CD4-positive, alpha-beta T cell (primary cell): ENCODE data around the gene DENND2A. TPM values are rescaled to one million over a fixed set of nuclear protein-coding genes. Genes with fewer than 3 reads are reported as not detected.

Experiments
- ATAC-seq: fragments of 200-7000 bp; cut with Tn5 transposase; one replicate; pipeline ENCODE4 v1.10.0; 2022; ENCODE audit warnings: mild to moderate bottlenecking; ENCODE audit not compliant: poor library complexity
- CTCF ChIA-PET: fragments of 350-600 bp; sonication (Branson Sonifier 250); formaldehyde crosslinking; loops from one replicate; lab custom pipeline; 2021; ENCODE audit warnings: antibody characterized with exemption, inconsistent platforms; lab: Charles Lee
- POLR2A ChIA-PET: fragments of 350-600 bp; sonication (Branson Sonifier 250); formaldehyde crosslinking; loops from one replicate; lab custom pipeline; 2021; ENCODE audit warnings: antibody characterized with exemption, inconsistent platforms; lab: Charles Lee
- DNase-seq, 14 experiments: peaks; one replicate each; pipeline ENCODE4 v3.0.0-alpha.2; 2013 to 2020; ENCODE audit warnings: mixed read lengths in 2 of 14
- H3K27ac ChIP-seq, 2 donors: one replicate each; pipeline versions ENCODE4 v1.5.1 to v1.7.0; 2013; ENCODE audit warnings: low read length in 2 of 2, low read depth in 1 of 2, mild to moderate bottlenecking in 1 of 2
- H3K27me3 ChIP-seq, 2 experiments: 1 replicate in 1 of 2; 2 replicates in 1 of 2; pipeline versions ENCODE4 v1.6.1 to v1.7.0; 2013; ENCODE audit warnings: low read length in 2 of 2, control low read depth in 1 of 2, mild to moderate bottlenecking in 1 of 2, moderate library complexity in 1 of 2; ENCODE audit not compliant: insufficient read depth in 2 of 2, control insufficient read depth in 1 of 2
- H3K36me3 ChIP-seq: one replicate; pipeline ENCODE4 v1.6.1; 2013; ENCODE audit warnings: low read length, control low read depth; ENCODE audit not compliant: insufficient read depth
- H3K4me1 ChIP-seq: one replicate; pipeline ENCODE4 v1.6.1; 2013; ENCODE audit warnings: low read length, control low read depth; ENCODE audit not compliant: insufficient read depth
- H3K4me3 ChIP-seq: one replicate; pipeline ENCODE4 v1.5.1; 2013; ENCODE audit warnings: mild to moderate bottlenecking, low read length, moderate library complexity
- H3K9me3 ChIP-seq, 2 experiments: 1 replicate in 1 of 2; 2 replicates in 1 of 2; pipeline versions ENCODE4 v1.6.1 to v1.7.0; 2013; ENCODE audit warnings: low read length in 2 of 2, mild to moderate bottlenecking in 2 of 2, control low read depth in 1 of 2, moderate library complexity in 1 of 2; ENCODE audit not compliant: control insufficient read depth in 1 of 2, insufficient read depth in 1 of 2
- H3K27ac Mint-ChIP-seq: one replicate; pipeline ENCODE4 v1.8.0; 2020; ENCODE audit warnings: mixed read lengths
- H3K27me3 Mint-ChIP-seq: one replicate; pipeline ENCODE4 v1.8.0; 2021; ENCODE audit warnings: mixed read lengths
- H3K36me3 Mint-ChIP-seq: one replicate; pipeline ENCODE4 v1.8.0; 2021; ENCODE audit warnings: low read depth, mixed read lengths
- H3K4me1 Mint-ChIP-seq: one replicate; pipeline ENCODE4 v1.8.0; 2021; ENCODE audit warnings: low read depth, mixed read lengths
- H3K4me3 Mint-ChIP-seq: one replicate; pipeline ENCODE4 v1.8.0; 2020; ENCODE audit warnings: mild to moderate bottlenecking, mixed read lengths
- H3K9me3 Mint-ChIP-seq: one replicate; pipeline ENCODE4 v1.8.0; 2020; ENCODE audit warnings: mixed read lengths
- intact Hi-C, 2 experiments: fragments of 100-400 bp; cut with DNase I in 1 of 2; cut with micrococcal nuclease in 1 of 2; formaldehyde crosslinking; loops; one replicate each; pipeline versions ENCODE4 v1.15.1 to v1.9.0; 2023 to 2025; cut with DNase I, micrococcal nuclease
- polyA plus RNA-seq, 2 donors: library from polyadenylated mRNA; unstranded; fragments of 120-200 nt; gene quantifications; one replicate each; pipeline ENCODE4 v1.2.1, GENCODE V29; 2013
- total RNA-seq, 174 experiments: library from RNA in 2 of 174; stranded (reverse) in 2 of 174; gene quantifications; one replicate each; pipeline ENCODE4 v1.2.3 and lab custom pipeline; 2021 to 2026
- TF ChIP-seq, protein P1 (sequence below): fragments of 200-600 bp; IDR thresholded peaks from one replicate; pipeline ENCODE4 v1.8.0; 2022; ENCODE audit warnings: antibody characterized with exemption, mild to moderate bottlenecking

DENND2A gene, protein sequence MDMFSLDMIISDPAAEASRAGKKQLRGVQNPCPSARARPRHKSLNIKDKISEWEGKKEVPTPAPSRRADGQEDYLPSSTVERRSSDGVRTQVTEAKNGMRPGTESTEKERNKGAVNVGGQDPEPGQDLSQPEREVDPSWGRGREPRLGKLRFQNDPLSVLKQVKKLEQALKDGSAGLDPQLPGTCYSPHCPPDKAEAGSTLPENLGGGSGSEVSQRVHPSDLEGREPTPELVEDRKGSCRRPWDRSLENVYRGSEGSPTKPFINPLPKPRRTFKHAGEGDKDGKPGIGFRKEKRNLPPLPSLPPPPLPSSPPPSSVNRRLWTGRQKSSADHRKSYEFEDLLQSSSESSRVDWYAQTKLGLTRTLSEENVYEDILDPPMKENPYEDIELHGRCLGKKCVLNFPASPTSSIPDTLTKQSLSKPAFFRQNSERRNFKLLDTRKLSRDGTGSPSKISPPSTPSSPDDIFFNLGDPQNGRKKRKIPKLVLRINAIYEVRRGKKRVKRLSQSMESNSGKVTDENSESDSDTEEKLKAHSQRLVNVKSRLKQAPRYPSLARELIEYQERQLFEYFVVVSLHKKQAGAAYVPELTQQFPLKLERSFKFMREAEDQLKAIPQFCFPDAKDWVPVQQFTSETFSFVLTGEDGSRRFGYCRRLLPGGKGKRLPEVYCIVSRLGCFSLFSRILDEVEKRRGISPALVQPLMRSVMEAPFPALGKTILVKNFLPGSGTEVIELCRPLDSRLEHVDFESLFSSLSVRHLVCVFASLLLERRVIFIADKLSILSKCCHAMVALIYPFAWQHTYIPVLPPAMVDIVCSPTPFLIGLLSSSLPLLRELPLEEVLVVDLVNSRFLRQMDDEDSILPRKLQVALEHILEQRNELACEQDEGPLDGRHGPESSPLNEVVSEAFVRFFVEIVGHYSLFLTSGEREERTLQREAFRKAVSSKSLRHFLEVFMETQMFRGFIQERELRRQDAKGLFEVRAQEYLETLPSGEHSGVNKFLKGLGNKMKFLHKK
- total RNA-seq, result not detected
- polyA plus RNA-seq (2013, experiment 1 of 2), result not detected
- 1.0 TPM for polyA plus RNA-seq (2013, experiment 2 of 2)
- 0 to 0.35 (median 0) reads per million in 172 experiments for total RNA-seq (lab: John Stamatoyannopoulos, UW)

DNA sequence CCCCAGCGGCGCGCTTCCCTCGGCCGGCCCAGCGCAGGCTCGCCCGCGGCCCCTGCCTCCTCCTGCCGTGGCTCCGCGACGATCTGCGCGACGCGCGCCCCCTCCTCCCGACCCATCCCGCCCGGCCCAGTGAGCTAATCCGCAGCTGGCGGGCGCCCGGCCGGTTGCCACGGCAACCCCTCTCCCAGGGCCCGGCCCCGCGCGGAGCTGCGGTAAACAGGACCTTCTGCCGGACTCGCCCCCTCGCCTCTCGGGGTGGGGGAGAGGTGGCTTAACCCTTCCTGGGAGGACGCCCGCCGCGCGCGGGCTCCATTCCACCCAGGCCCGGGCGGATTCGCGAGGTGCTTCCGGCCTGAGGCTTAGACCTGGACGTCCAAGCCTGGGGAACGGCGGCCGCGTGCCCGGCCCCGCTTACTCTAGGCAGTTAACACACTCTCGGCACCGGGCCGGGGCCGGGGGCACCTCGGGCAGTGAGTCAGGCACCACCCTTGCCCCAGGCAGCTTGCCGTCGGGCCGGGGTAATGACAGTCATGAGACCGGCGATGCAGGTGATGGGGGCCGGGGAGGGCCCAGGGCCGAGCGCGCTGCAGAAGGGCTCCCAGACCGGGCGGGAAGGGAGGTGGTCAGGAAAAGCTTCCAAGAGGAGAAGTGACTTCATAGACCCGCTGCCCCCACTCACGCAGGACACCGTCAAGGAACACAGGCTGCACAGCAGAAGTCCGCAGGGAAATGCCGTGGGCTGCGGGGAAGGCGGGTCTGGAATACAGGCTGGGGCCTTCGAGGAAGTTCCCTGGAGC is at the start of gene DENND2A:
TSS of gene DENND2A (minus strand) at position 87 of the 797 bp plus-strand sequence. CDS start 38,416 bp downstream, outside the sequence.
- Histone ChIP-seq H3K27me3 (peaks cover 51% of the 10 kb centered on the region in 2 experiments), H3K27ac (no peak within 1 kb of the TSS), H3K4me1 (peaks cover 20% of the 10 kb centered on the region), H3K9me3 (peaks cover 0 to 6% of the 10 kb centered on the region in 2 experiments), H3K36me3 (no peaks in the 10 kb centered on the region), H3K4me3 (peak within 1 kb of the TSS; percentile 33)
- Mint-ChIP-seq H3K36me3 (no peaks in the 10 kb centered on the region), H3K9me3 (no peaks in the 10 kb centered on the region), H3K4me1 (peaks cover 11% of the 10 kb centered on the region), H3K4me3 (peak within 1 kb of the TSS; percentile 88), H3K27me3 (peaks cover 70% of the 10 kb centered on the region), H3K27ac (no peak within 1 kb of the TSS)
- intact Hi-C loops, result no loop called here
- ChIA-PET POLR2A (interaction anchor here (1.0 kb wide), 1 partner anchor 163 kb away, joined by 3 read pairs; no protein-coding TSS in a partner anchor), CTCF (interaction anchor here (1.9 kb wide), 1 partner anchor 12 kb away, joined by 7 read pairs; no protein-coding TSS in a partner anchor)
- ATAC-seq, result no peak
- no peak for DNase-seq
- TF ChIP-seq, protein P1, sequence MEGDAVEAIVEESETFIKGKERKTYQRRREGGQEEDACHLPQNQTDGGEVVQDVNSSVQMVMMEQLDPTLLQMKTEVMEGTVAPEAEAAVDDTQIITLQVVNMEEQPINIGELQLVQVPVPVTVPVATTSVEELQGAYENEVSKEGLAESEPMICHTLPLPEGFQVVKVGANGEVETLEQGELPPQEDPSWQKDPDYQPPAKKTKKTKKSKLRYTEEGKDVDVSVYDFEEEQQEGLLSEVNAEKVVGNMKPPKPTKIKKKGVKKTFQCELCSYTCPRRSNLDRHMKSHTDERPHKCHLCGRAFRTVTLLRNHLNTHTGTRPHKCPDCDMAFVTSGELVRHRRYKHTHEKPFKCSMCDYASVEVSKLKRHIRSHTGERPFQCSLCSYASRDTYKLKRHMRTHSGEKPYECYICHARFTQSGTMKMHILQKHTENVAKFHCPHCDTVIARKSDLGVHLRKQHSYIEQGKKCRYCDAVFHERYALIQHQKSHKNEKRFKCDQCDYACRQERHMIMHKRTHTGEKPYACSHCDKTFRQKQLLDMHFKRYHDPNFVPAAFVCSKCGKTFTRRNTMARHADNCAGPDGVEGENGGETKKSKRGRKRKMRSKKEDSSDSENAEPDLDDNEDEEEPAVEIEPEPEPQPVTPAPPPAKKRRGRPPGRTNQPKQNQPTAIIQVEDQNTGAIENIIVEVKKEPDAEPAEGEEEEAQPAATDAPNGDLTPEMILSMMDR, result no peak

DNA sequence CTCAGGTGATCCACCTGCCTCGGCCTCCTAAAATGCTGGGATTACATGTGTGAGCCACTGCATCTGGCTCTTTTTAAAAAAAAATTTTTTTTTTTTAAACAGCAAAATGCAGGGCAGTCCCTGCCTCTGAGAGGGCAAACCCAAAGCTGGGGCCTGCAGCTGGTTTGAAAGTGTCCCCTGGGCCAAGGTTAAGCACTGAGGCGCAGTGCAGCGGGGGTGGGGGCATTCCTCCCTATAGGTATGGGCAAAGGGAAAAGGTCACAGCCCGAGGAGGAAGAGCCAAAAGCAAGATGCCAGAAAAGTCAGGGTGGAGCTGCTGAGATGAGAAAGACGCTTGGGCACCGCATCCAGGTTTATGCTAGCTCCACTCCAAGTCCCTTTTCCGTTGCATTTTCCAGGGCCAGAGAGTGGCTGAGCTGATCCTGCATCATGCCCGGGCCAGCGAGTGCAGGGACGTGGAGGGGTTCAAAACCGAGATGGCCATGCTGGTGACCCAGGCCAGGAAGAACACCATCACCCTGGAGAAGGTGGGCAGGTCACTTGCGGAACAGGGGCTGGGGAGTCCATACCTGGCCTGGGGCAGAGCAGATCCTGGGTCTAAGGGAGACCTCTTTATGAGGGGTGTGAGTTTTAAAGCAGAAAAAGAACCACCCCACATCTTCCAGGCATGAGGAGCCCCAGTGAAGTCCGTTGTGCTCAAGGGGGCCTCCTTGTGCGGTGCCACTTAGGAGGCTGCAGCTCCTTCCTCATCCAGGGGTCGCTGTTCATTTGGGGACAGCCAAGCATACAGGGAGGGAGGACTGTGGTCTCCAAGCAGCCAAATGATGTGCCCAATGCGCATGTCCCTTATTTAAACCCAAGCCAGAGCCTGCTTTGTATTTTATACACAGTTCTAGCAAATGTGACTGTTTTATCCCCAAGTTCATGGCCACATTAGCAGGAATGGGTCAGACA is 48.9 kb upstream of the DENND2A start:
- Histone ChIP-seq H3K36me3 (peaks cover 53% of the 10 kb centered on the region), H3K4me1 (no peaks in the 10 kb centered on the region), H3K9me3 (no peaks in the 10 kb centered on the region), H3K27ac (no peak overlapping the region), H3K27me3 (no peaks in the 10 kb centered on the region), H3K4me3 (no peak overlapping the region)
- Mint-ChIP-seq H3K9me3 (no peaks in the 10 kb centered on the region), H3K4me1 (no peaks in the 10 kb centered on the region), H3K4me3 (no peak overlapping the region), H3K27me3 (no peaks in the 10 kb centered on the region), H3K27ac (no peak overlapping the region), H3K36me3 (peaks cover 60% of the 10 kb centered on the region)
- TF ChIP-seq, protein P1, result no peak
- ATAC-seq (no peak), DNase-seq (no peak)
- intact Hi-C loops, result loop anchor here in 1 of 2 experiments (10.0 kb wide), 2 partner anchors 515 to 1045 kb away; partner anchors contain the start of genes KDM7A and SSBP1
- ChIA-PET POLR2A (no interaction called here), CTCF (no interaction called here)
